Measurements from ENCODE around the gene KRTAP4-3.
"Not testable (repeated sequence)": the region's sequence is repeated elsewhere in the genome, so short reads cannot be mapped to it uniquely, and the experiment has no call there.

Gene KRTAP4-3

DNA sequence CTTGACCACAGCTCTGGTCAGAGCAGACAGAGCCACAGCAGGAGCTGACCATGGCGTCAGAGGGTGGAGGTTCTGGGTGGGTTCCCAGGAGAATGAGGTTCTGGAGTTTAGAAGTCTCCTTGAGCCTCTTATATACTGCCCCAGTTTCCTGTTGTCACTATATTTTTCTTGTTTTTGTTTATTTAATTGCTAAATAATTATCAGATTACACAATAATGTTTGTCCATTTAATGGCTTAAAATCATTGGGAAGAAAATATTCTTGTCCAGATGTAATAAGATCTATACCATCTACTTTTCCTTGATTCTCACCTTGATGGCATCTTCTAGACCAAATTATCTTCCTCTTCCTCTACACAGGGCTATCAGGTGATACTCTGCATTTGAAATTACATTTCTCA, at the start of gene KRTAP4-3:
TSS of gene KRTAP4-3 (minus strand) at position 101 of the 400 bp plus-strand sequence. CDS start at position 52, 49 bp downstream.
- TF ChIP-seq GATA2 (IDR thresholded peaks at IDR 0.05; ENCODE audit: low read depth, low read length) (no peak), GATA3 (IDR thresholded peaks at IDR 0.05; ENCODE audit: low read depth, low read length) (no peak)

DNA sequence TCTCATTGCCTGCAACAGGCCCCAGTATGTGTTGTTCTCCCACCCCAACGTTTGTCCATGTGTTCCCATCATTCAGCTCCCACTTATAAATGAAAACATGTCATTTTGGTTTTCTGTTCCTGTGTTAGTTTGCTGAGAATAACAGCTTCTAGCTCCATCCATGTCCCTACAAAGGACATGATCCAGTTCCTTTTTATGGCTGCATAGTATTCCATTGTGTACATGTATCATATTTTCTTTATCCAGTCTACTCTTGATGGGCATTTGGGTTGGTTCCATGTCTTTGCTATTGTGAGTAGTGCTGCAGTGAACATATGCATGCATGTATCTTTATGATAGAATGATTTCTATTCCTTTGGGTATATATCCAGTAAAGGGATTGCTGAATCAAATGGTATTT, 47.7 kb upstream of the KRTAP4-3 start:
- TF ChIP-seq GATA2 (IDR thresholded peaks at IDR 0.05; ENCODE audit: low read depth, low read length), result no peak
- no peak for TF ChIP-seq GATA3 (IDR thresholded peaks at IDR 0.05; ENCODE audit: low read depth, low read length)

DNA sequence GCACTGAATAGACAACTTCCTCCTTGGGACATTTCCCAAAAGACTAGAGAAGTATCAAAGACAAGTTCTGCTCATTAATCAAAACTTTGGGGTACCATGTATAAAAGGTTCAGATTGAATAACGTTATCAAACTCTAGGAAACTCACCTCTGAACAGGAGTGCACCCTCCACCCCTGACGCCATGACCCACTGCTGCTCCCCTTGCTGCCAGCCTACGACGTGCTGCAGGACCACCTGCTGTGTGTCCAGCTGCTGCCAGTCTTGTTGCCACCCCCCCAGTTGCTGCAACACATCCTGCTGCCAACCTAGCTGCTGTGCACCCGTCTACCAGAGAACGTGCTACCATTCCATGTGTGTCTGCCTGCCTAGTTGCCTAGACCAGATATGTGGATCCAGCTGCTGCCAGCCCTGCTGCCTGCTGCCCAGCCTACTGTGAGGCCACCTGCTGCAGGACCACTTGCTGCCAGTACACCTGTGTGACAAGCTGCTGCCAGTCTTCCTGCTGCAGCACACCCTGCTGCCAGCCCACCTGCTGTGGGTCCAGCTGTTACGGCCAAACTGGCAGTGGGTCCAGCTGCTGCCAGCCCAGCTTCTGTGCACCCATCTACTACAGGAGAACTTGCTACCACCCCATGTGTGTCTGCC, 44.6 kb upstream of the KRTAP4-3 start:
- TF ChIP-seq GATA2 (IDR thresholded peaks at IDR 0.05; ENCODE audit: low read depth, low read length), result no peak
- no peak for TF ChIP-seq GATA3 (IDR thresholded peaks at IDR 0.05; ENCODE audit: low read depth, low read length)

DNA sequence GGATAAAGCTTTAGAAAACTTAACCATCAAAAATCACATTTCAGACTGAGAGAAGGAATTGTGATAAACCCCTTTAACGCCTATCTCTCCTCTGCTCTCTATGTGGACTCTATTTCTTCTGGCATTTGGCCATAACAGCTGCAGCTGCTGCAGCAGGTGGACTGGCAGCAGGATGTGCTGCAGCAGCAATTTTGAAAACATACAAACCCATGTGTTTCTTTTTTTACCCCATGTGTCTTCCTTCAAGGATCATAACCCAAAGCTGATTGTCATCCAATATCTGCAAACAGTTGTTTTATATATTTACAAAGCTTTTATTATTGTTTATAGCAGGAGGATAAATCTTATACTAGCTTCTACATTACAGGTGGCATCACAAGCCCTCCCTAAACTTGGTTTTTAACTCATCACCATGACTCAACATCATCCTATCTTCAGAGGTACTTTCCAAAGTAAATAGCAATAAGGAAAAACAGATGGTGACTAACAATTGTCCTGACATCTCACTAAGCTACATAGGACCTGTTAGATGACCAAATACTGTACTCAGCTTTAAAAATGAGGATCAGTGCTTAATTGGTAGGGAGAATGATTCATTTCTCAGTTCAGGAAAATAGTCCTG, 43.9 kb upstream of the KRTAP4-3 start:
- no peak for TF ChIP-seq GATA2 (IDR thresholded peaks at IDR 0.05; ENCODE audit: low read depth, low read length)
- no peak for TF ChIP-seq GATA3 (IDR thresholded peaks at IDR 0.05; ENCODE audit: low read depth, low read length)

DNA sequence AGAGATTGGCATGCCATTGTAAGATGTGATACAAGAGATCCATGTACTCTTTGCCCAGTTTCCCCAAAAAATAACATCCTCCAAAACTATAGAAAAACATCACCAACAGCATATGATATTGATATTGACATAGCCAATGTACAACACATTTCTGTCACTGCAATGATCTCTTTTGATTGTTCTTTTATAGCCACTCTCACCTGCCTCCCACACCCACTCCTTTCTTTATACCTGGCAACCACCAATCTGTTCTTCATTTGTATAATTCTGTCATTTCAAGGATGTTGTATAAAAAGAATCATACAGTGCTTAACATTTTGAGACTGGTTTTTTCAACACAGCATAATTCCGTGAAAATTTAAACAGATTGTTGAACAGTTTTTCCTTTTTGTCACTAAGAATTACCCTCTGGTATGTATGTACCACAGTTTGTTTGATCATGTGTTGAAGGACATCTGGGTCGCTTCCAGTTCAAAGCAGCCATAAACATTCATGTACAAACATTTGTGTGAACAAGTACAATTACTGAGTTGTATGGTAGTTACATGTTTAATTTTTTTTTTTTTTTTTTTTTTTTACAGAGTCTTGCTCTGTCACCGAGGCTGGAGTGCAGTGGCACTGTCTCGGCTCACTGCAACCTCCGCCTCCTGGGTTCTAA, 31.5 kb upstream of the KRTAP4-3 start:
- TF ChIP-seq GATA3 (IDR thresholded peaks at IDR 0.05; ENCODE audit: low read depth, low read length), result no peak
- no peak for TF ChIP-seq GATA2 (IDR thresholded peaks at IDR 0.05; ENCODE audit: low read depth, low read length)

DNA sequence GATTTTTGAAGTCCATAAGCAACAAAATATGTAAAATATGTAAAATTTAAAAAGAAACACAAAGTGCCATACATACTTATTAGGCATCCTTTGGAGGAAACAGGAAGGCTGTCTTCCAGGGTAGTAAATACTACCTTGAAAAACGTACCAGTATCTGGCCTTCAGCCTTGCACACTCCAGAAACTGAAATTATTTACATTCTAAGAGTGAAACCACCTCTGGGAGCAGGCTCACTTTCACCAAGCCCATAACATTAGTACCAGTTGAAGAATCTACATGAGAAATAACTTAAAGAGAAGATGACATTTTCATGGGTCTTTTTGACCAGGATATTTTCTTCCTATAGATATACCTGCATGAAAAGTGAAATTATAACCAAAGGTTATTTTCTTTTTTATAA, 28.0 kb upstream of the KRTAP4-3 start:
- TF ChIP-seq GATA2 (IDR thresholded peaks at IDR 0.05; ENCODE audit: low read depth, low read length), result no peak
- no peak for TF ChIP-seq GATA3 (IDR thresholded peaks at IDR 0.05; ENCODE audit: low read depth, low read length)

DNA sequence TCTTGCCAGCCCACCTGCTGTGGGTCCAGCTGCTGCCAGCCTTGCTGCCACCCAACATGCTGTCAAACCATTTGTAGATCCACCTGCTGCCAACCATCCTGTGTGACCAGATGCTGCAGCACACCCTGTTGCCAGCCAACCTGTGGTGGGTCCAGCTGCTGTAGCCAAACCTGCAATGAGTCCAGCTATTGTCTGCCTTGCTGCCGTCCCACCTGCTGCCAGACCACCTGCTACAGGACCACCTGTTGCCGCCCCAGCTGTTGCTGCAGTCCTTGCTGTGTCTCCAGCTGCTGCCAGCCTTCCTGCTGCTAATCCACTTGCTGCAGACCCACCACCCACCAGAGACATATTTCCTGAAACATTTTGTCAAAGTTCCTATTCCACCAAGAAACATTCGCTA, 22.3 kb upstream of the KRTAP4-3 start:
- TF ChIP-seq GATA2 (IDR thresholded peaks at IDR 0.05; ENCODE audit: low read depth, low read length), result no peak
- TF ChIP-seq GATA3 (IDR thresholded peaks at IDR 0.05; ENCODE audit: low read depth, low read length), result no peak

DNA sequence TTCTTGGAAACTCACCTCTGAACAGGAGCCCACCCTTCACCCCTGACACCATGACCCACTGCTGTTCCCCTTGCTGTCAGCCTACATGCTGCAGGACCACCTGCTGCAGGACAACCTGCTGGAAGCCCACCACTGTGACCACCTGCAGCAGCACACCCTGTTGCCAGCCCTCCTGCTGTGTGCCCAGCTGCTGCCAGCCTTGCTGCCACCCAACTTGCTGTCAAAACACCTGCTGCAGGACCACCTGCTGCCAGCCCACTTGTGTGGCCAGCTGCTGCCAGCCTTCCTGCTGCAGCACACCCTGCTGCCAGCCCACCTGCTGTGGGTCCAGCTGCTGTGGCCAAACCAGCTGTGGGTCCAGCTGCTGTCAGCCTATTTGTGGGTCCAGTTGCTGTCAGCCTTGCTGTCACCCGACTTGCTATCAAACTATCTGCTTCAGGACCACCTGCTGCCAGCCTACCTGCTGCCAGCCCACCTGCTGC, 21.9 kb upstream of the KRTAP4-3 start, which contains the start of gene KRTAP9-1:
TSS of gene KRTAP9-1 (plus strand) at position 51 of the 482 bp plus-strand sequence. CDS start at position 51, 0 bp downstream.
- TF ChIP-seq GATA2, GATA3 (IDR thresholded peaks at IDR 0.05; ENCODE audit: low read depth, low read length): not testable (repeated sequence)

DNA sequence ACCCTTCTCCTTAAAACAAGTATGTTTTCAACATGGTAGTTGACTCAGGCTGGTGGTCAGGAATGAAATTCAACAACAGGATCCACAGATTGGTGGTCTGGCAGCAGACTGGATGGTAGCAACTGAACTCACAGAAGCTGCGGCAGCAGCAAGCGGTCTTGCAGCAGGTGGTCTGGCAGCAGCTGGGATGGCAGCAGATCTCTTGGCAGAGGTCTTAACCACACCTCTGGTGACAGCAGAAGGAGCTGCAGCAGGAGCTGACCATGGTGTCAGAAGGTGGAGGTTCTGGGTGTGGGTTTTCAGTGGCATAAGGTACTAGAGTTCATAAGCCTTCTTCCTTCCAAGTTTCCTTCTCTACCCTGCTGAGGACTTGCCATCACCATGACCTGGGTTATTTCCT, 18.9 kb upstream of the KRTAP4-3 start:
- TF ChIP-seq GATA2 (IDR thresholded peaks at IDR 0.05; ENCODE audit: low read depth, low read length) (no peak), GATA3 (IDR thresholded peaks at IDR 0.05; ENCODE audit: low read depth, low read length) (no peak)

DNA sequence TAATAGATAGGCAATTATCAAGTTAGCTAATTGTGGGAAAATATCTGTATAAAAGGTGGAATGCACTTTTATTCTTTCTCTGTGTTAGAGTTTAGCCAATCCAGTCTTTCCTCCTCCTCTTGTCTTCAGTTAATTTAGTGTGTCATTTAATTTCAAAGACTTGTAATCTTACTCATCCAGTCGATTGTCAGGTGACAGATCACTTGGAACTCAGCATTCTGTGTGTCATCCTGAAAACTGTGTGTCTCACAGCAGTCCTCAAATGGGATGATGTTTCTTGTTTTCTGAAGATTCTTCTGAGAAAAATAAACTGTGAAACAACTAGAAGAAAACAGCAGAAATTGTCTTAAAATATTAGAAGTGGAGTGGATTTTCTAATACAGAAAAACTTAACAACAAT, 17.0 kb upstream of the KRTAP4-3 start:
- TF ChIP-seq GATA2 (IDR thresholded peaks at IDR 0.05; ENCODE audit: low read depth, low read length) (no peak), GATA3 (IDR thresholded peaks at IDR 0.05; ENCODE audit: low read depth, low read length) (no peak)

DNA sequence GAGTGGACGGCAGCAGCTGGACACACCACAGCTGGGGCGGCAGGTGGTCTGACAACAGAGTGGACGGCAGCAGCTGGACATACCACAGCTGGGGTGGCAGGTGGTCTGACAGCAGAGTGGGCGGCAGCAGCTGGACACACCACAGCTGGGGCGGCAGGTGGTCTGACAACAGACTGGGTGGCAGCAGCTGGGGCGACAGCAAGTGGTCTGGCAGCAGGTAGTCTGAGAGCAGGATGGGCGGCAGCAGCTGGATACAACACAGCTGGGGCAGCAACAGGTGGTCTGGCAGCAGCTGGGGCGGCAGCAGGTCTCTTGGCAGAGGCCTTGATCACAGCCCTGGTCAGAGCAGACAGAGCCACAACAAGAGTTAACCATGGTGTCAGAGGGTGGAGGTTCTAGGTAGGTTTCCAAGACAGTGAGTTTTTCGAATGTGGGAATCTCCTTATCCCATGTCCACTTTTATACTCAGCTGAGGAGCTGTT, 16.5 kb upstream of the KRTAP4-3 start, which contains the start of gene KRTAP4-1:
TSS of gene KRTAP4-1 (minus strand) at position 432 of the 482 bp plus-strand sequence. CDS start at position 375, 57 bp downstream.
- TF ChIP-seq GATA2 (IDR thresholded peaks at IDR 0.05; ENCODE audit: low read depth, low read length) (no peak), GATA3 (IDR thresholded peaks at IDR 0.05; ENCODE audit: low read depth, low read length) (no peak)

DNA sequence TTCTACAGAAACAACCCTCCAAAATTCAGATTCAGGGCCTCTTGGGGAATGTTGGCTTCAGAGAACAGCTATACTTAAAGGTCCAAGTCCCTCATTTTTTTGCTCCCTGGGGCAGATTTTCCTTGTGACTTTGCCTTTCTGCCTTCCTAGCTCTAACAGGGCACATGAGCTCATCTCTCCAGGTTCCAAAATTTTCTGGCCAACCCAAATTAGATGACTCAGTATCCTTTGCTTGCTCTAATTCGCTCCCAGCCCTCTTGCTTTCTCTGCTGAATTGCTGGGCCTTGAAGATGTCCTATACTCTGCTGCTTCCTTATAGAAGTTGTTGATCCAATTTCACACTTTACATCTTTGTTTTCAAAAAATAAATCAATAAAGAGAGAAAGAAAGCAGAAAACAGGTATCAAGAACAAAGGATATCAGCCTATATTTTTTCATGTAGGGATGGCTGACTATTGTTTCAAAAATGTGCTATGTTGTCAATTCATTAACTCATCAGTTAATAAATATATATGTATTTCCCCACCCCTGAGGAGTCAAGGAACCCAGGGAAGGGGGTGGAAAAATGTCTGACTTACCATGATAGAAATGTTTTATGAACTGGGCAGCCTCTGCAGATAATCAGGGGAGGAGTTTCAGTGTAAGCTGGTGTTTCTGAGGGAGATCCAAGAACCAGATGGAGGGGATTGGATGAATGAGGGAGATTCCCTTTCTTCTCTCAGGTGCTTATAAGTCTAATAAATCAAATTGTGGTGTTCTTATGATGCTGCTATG, 11.0 kb upstream of the KRTAP4-3 start:
- no peak for TF ChIP-seq GATA3 (IDR thresholded peaks at IDR 0.05; ENCODE audit: low read depth, low read length)
- no peak for TF ChIP-seq GATA2 (IDR thresholded peaks at IDR 0.05; ENCODE audit: low read depth, low read length)

DNA sequence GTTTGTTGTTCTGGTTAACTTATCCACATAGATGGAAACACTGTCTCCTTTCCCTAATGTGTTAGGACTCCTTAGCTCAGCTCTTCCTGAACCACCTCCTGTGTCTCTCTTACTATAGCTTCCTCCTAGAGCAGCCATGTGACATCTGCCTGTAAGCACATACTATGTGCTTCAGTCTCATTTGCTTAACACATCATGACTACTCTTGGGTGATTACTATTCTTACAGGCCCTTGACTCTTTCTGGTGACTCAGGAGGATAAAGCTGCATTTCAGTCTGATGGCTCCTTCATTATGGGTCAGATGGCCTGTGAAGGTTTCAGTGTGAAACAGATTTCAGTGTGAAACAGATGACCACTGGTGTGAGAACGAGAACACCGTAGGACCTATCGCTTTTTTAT, 10.3 kb upstream of the KRTAP4-3 start:
- TF ChIP-seq GATA3 (IDR thresholded peaks at IDR 0.05; ENCODE audit: low read depth, low read length) (no peak), GATA2 (IDR thresholded peaks at IDR 0.05; ENCODE audit: low read depth, low read length) (no peak)

Data from SH-SY5Y (cell line).